MCF 10A (cell line): ENCODE data around the gene TELO2. TPM values are rescaled to one million over a fixed set of nuclear protein-coding genes. Genes with fewer than 3 reads are reported as not detected.

Experiments used
- BruUV-seq: library from RNA; stranded (reverse); fragments of 400-500 nt; replicated peaks from 2 replicates; lab custom pipeline; 2021; lab: Mats Ljungman, UMichigan
- CTCF ChIA-PET: fragments of 300-600 bp; sonication (Branson Sonifier 250); formaldehyde crosslinking; extraction: SDS; loops from one replicate; lab custom pipeline; 2021; ENCODE audit warnings: antibody characterized with exemption, inconsistent platforms; lab: Yijun Ruan, JAX
- POLR2A ChIA-PET: fragments of 300-600, 350-650 bp; sonication (Branson Sonifier 250); formaldehyde crosslinking; extraction: SDS; loops from one replicate; lab custom pipeline; 2020; ENCODE audit warnings: antibody characterized with exemption, inconsistent platforms; lab: Yijun Ruan, JAX
- DNase-seq: peaks from one replicate; pipeline ENCODE4 v3.0.0-alpha.2; 2018; ENCODE audit not compliant: unreplicated experiment
- H3K27ac Mint-ChIP-seq: one replicate; pipeline ENCODE4 v1.8.0; 2022; ENCODE audit warnings: mild to moderate bottlenecking, low read depth, mixed read lengths; ENCODE audit not compliant: unreplicated experiment
- H3K27me3 Mint-ChIP-seq: one replicate; pipeline ENCODE4 v1.8.0; 2022; ENCODE audit warnings: mixed read lengths; ENCODE audit not compliant: insufficient read depth, unreplicated experiment
- H3K36me3 Mint-ChIP-seq: one replicate; pipeline ENCODE4 v1.8.0; 2022; ENCODE audit warnings: mild to moderate bottlenecking, moderate library complexity, mixed read lengths; ENCODE audit not compliant: insufficient read depth, unreplicated experiment
- H3K4me1 Mint-ChIP-seq: one replicate; pipeline ENCODE4 v1.8.0; 2022; ENCODE audit warnings: mixed read lengths; ENCODE audit not compliant: insufficient read depth, unreplicated experiment
- H3K4me3 Mint-ChIP-seq: one replicate; pipeline ENCODE4 v1.8.0; 2022; ENCODE audit warnings: mild to moderate bottlenecking, moderate library complexity, mixed read lengths; ENCODE audit not compliant: unreplicated experiment
- H3K9me3 Mint-ChIP-seq: one replicate; pipeline ENCODE4 v1.8.0; 2022; ENCODE audit warnings: mixed read lengths; ENCODE audit not compliant: unreplicated experiment
- CTCF ChIP-seq: fragments of 200-600 bp; IDR thresholded peaks from one replicate; pipeline ENCODE4 v1.8.0; 2022; ENCODE audit warnings: antibody characterized with exemption, mild to moderate bottlenecking; ENCODE audit not compliant: unreplicated experiment
- intact Hi-C: fragments of 100-400 bp; cut with micrococcal nuclease; formaldehyde crosslinking; loops from 2 replicates; pipeline ENCODE4 v1.14.1; 2022
- total RNA-seq: library from RNA; stranded (reverse); gene quantifications from 2 replicates; pipeline ENCODE4 v1.2.3, GENCODE V29; 2022

TELO2 gene
- total RNA-seq, 1 experiment from 2014 or later = 31.3 TPM

- CTCF ChIA-PET = no interaction called here
- peaks cover 55% of the 10 kb centered on the region for H3K36me3 Mint-ChIP-seq
- TF ChIP-seq CTCF = no peak
- no peak overlapping the region for H3K27ac Mint-ChIP-seq
- BruUV-seq = no TSS peak
- intact Hi-C loops = no loop called here
- POLR2A ChIA-PET = no interaction called here
- H3K9me3 Mint-ChIP-seq = no peaks in the 10 kb centered on the region
- H3K27me3 Mint-ChIP-seq = no peaks in the 10 kb centered on the region
- no peak overlapping the region for H3K4me3 Mint-ChIP-seq
- H3K4me1 Mint-ChIP-seq = no peaks in the 10 kb centered on the region
- no peak for DNase-seq
Measured at GRCh38 chr16:1559446-1559975, 66.4 kb downstream of the TELO2 start.

Other genes starting within 250 kb of the TELO2 start
- gene TPSD1, start 237.3 kb upstream of the TELO2 start, total RNA-seq = not detected in 2 replicates
- gene UBE2I, start 183.7 kb upstream of the TELO2 start, total RNA-seq = 163 and 172 TPM in 2 replicates
- 0.49 and 0.75 TPM in 2 replicates for gene BAIAP3, start 159.7 kb upstream of the TELO2 start, total RNA-seq
- 49.6 and 58.2 TPM in 2 replicates for gene TSR3, start 141.5 kb upstream of the TELO2 start, total RNA-seq
- gene GNPTG, start 141.4 kb upstream of the TELO2 start, total RNA-seq = 37.6 and 41.6 TPM in 2 replicates
- gene UNKL, start 78.7 kb upstream of the TELO2 start, total RNA-seq = 12.3 and 13.4 TPM in 2 replicates
- 19.1 and 21.4 TPM in 2 replicates for gene UQCC4, start 72.6 kb upstream of the TELO2 start, total RNA-seq
- not detected in 2 replicates for gene PERCC1, start 62.3 kb upstream of the TELO2 start, total RNA-seq
- 0.28 and 1.2 TPM in 2 replicates for gene CCDC154, start 48.8 kb upstream of the TELO2 start, total RNA-seq
- gene CLCN7, start 18.3 kb upstream of the TELO2 start, total RNA-seq = 60.0 and 69.5 TPM in 2 replicates
- gene PTX4, start 4.4 kb upstream of the TELO2 start, total RNA-seq = not detected in 2 replicates
- gene TMEM204, start 40.3 kb downstream of the TELO2 start, total RNA-seq = not detected in 2 replicates
- gene IFT140, start 118.7 kb downstream of the TELO2 start, total RNA-seq = 18.6 and 19.7 TPM in 2 replicates
- gene CRAMP1, start 119.0 kb downstream of the TELO2 start, total RNA-seq = 21.8 and 26.3 TPM in 2 replicates
- 111 and 131 TPM in 2 replicates for gene JPT2, start 184.9 kb downstream of the TELO2 start, total RNA-seq
- 77.4 and 86.6 TPM in 2 replicates for gene MAPK8IP3, start 212.8 kb downstream of the TELO2 start, total RNA-seq